Neural cell (in vitro differentiated cells): ENCODE results near the gene INHBC. TPM values are rescaled to one million over a fixed set of nuclear protein-coding genes. Genes with fewer than 3 reads are reported as not detected.
A peak's percentile ranks its signal among the peaks of the same experiment; 100 is the strongest.

ENCODE experiments used
- H2AFZ ChIP-seq: fragments of 200-600, 300-800 bp; sonication (generic), shearing (Covaris generic); 2 replicates; pipeline ENCODE4 v1.6.0; 2014; ENCODE audit warnings: low read depth, mild to moderate bottlenecking, antibody characterized with exemption, low read length, moderate library complexity
- H3F3A ChIP-seq: fragments of 200-600 bp; shearing (Covaris generic); 2 replicates; pipeline ENCODE4 v1.6.1; 2016; ENCODE audit warnings: mild to moderate bottlenecking, moderate library complexity, mixed read lengths, antibody characterized with exemption, low read length; ENCODE audit not compliant: insufficient read depth, poor library complexity, severe bottlenecking
- H3K27ac ChIP-seq: fragments of 200-600, 300-800 bp; sonication (generic), shearing (Covaris generic); 2 replicates; pipeline ENCODE4 v1.5.1; 2014; ENCODE audit warnings: mild to moderate bottlenecking, low read length, moderate library complexity
- H3K27me3 ChIP-seq: fragments of 300-800, 200-600 bp; sonication (generic), shearing (Covaris generic); 2 replicates; pipeline ENCODE4 v1.6.0; 2014; ENCODE audit warnings: mild to moderate bottlenecking, low read depth, low read length, moderate library complexity; ENCODE audit not compliant: insufficient read depth
- H3K36me3 ChIP-seq: fragments of 300-800, 200-600 bp; sonication (generic), shearing (Covaris generic); 2 replicates; pipeline ENCODE4 v1.5.1; 2014; ENCODE audit warnings: mild to moderate bottlenecking, antibody characterized with exemption, low read length, moderate library complexity; ENCODE audit not compliant: insufficient read depth
- H3K4me2 ChIP-seq: fragments of 300-800, 200-600 bp; sonication (generic), shearing (Covaris generic); 2 replicates; pipeline ENCODE4 v1.6.0; 2014; ENCODE audit warnings: mild to moderate bottlenecking, low read length
- H3K4me3 ChIP-seq: fragments of 300-800, 200-600 bp; sonication (generic), shearing (Covaris generic); 2 replicates; pipeline ENCODE4 v1.5.1; 2014; ENCODE audit warnings: mild to moderate bottlenecking, low read length, moderate library complexity
- H3K79me2 ChIP-seq: fragments of 200-600 bp; shearing (Covaris generic); replicated peaks from 2 replicates; pipeline ENCODE4 v1.6.0; 2014; ENCODE audit warnings: mild to moderate bottlenecking, low read length, moderate library complexity; ENCODE audit not compliant: insufficient read depth
- H3K9ac ChIP-seq: fragments of 300-800, 200-600 bp; sonication (generic), shearing (Covaris generic); 2 replicates; pipeline ENCODE4 v1.6.1; 2016; ENCODE audit warnings: mild to moderate bottlenecking, low read length, mixed read lengths
- H3K9me2 ChIP-seq: fragments of 200-600 bp; shearing (Covaris generic); 2 replicates; pipeline ENCODE4 v1.6.1; 2016; ENCODE audit warnings: mild to moderate bottlenecking, low read length, mixed read lengths; ENCODE audit not compliant: insufficient read depth
- H3K9me3 ChIP-seq: fragments of 200-600, 300-800 bp; sonication (generic), shearing (Covaris generic); 2 replicates; pipeline ENCODE4 v1.6.1; 2016; ENCODE audit warnings: mild to moderate bottlenecking, mixed run types, low read length, moderate library complexity, mixed read lengths
- H4K20me1 ChIP-seq: fragments of 200-600 bp; shearing (Covaris generic); 2 replicates; pipeline ENCODE4 v1.6.1; 2016; ENCODE audit warnings: mild to moderate bottlenecking, mixed run types; ENCODE audit not compliant: insufficient read depth
- EP300 ChIP-seq: fragments of 450-650 bp; conservative IDR thresholded peaks from 2 replicates; pipeline ENCODE4 v1.6.1; 2014; ENCODE audit warnings: antibody characterized with exemption, mild to moderate bottlenecking, moderate library complexity; ENCODE audit not compliant: poor library complexity, severe bottlenecking
- EZH2 ChIP-seq: fragments of 200-600, 300-800 bp; shearing (Covaris generic), sonication (generic); IDR thresholded peaks from 2 replicates; pipeline ENCODE4 v1.6.1; 2014; ENCODE audit warnings: antibody characterized with exemption, low read length, borderline replicate concordance, mild to moderate bottlenecking; ENCODE audit not compliant: insufficient read depth, poor library complexity, severe bottlenecking
- MXI1 ChIP-seq: fragments of 450-650 bp; conservative IDR thresholded peaks from 2 replicates; pipeline ENCODE4 v1.6.1; 2014; ENCODE audit warnings: antibody characterized with exemption, mild to moderate bottlenecking; ENCODE audit not compliant: poor library complexity, severe bottlenecking
- POLR2AphosphoS5 ChIP-seq: IDR thresholded peaks from 2 replicates; pipeline ENCODE4 v1.6.1; 2012
- RAD21 ChIP-seq: fragments of 450-650 bp; conservative IDR thresholded peaks from 2 replicates; pipeline ENCODE4 v1.6.1; 2014; ENCODE audit warnings: antibody characterized with exemption, mild to moderate bottlenecking, moderate library complexity
- REST ChIP-seq: IDR thresholded peaks from 2 replicates; pipeline ENCODE4 v1.6.1; 2012; ENCODE audit warnings: borderline replicate concordance
- SMC3 ChIP-seq: fragments of 450-650 bp; conservative IDR thresholded peaks from 2 replicates; pipeline ENCODE4 v1.6.1; 2014; ENCODE audit warnings: antibody characterized with exemption, mild to moderate bottlenecking, moderate library complexity; ENCODE audit not compliant: poor library complexity
- TAF1 ChIP-seq: IDR thresholded peaks from 2 replicates; pipeline ENCODE4 v1.6.1; 2012; ENCODE audit warnings: low read depth
- polyA plus RNA-seq: library from polyadenylated mRNA; depleted of rRNA; stranded (reverse); fragments of >200 nt; gene quantifications from 2 replicates; pipeline ENCODE4 v1.2.3, GENCODE V29; 2014
- TF ChIP-seq, protein P1 (sequence below): fragments of 450-650 bp; IDR thresholded peaks from 2 replicates; pipeline ENCODE4 v1.5.1; 2014; ENCODE audit warnings: antibody characterized with exemption, mild to moderate bottlenecking, moderate library complexity; ENCODE audit not compliant: poor library complexity, severe bottlenecking

INHBC gene
- polyA plus RNA-seq, 1 donor from 2014 or later, result not detected

GRCh38 chr12:57416039-57416996 is 18.3 kb upstream of the INHBC start:
- Histone ChIP-seq H4K20me1 (no peaks in the 10 kb centered on the region), H3K27ac (no peak overlapping the region), H3K9me2 (no peaks in the 10 kb centered on the region), H3K4me3 (no peak overlapping the region), H3K9ac (no peak overlapping the region), H3K36me3 (no peaks in the 10 kb centered on the region), H3F3A (no peaks in the 10 kb centered on the region), H2AFZ (no peak overlapping the region), H3K4me2 (no peak overlapping the region), H3K27me3 (no peaks in the 10 kb centered on the region), H3K9me3 (no peaks in the 10 kb centered on the region), H3K79me2 (peaks cover 6% of the 10 kb centered on the region)
- no peak for TF ChIP-seq POLR2AphosphoS5
- TF ChIP-seq TAF1, result no peak
- no peak for TF ChIP-seq RAD21
- TF ChIP-seq, protein P1, sequence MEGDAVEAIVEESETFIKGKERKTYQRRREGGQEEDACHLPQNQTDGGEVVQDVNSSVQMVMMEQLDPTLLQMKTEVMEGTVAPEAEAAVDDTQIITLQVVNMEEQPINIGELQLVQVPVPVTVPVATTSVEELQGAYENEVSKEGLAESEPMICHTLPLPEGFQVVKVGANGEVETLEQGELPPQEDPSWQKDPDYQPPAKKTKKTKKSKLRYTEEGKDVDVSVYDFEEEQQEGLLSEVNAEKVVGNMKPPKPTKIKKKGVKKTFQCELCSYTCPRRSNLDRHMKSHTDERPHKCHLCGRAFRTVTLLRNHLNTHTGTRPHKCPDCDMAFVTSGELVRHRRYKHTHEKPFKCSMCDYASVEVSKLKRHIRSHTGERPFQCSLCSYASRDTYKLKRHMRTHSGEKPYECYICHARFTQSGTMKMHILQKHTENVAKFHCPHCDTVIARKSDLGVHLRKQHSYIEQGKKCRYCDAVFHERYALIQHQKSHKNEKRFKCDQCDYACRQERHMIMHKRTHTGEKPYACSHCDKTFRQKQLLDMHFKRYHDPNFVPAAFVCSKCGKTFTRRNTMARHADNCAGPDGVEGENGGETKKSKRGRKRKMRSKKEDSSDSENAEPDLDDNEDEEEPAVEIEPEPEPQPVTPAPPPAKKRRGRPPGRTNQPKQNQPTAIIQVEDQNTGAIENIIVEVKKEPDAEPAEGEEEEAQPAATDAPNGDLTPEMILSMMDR, result no peak
- no peak for TF ChIP-seq REST
- TF ChIP-seq MXI1, result no peak

GRCh38 chr12:57418255-57418654 is 16.3 kb upstream of the INHBC start:
- H3K36me3 ChIP-seq, result no peaks in the 10 kb centered on the region
- no peak overlapping the region for H2AFZ ChIP-seq
- no peaks in the 10 kb centered on the region for H3K9me3 ChIP-seq
- peak overlapping the region; percentile 13 for H3K4me3 ChIP-seq
- peaks cover 6% of the 10 kb centered on the region for H3K79me2 ChIP-seq
- H3K27me3 ChIP-seq, result no peaks in the 10 kb centered on the region
- H3K4me2 ChIP-seq, result no peak overlapping the region
- no peaks in the 10 kb centered on the region for H3K9me2 ChIP-seq
- H3K9ac ChIP-seq, result no peak overlapping the region
- no peaks in the 10 kb centered on the region for H3F3A ChIP-seq
- H4K20me1 ChIP-seq, result no peaks in the 10 kb centered on the region
- H3K27ac ChIP-seq, result peak overlapping the region; percentile 30
- TF ChIP-seq, protein P1, result no peak
- TF ChIP-seq MXI1 (no peak), EP300 (no peak), RAD21 (no peak), EZH2 (no peak), SMC3 (no peak), REST (no peak)
